Osteoblast (primary cell): ENCODE data around the gene HDAC4. TPM values are rescaled to one million over a fixed set of nuclear protein-coding genes. Genes with fewer than 3 reads are reported as not detected.

ENCODE experiments used
- DNase-seq: peaks from one replicate; pipeline ENCODE4 v3.0.0; 2011; ENCODE audit warnings: low spot score, mixed read lengths; ENCODE audit not compliant: insufficient read length; ENCODE audit errors: missing footprints
- H2AFZ ChIP-seq: 2 replicates; pipeline ENCODE4 v1.6.0; 2011; ENCODE audit warnings: mild to moderate bottlenecking, low read length
- H3K27ac ChIP-seq: 2 replicates; pipeline ENCODE4 v1.5.1; 2011; ENCODE audit warnings: mild to moderate bottlenecking, low read depth, low read length, moderate library complexity
- H3K27me3 ChIP-seq: 2 replicates; pipeline ENCODE4 v1.6.0; 2012; ENCODE audit warnings: mild to moderate bottlenecking, control low read depth, inconsistent platforms, low read length, moderate library complexity; ENCODE audit not compliant: insufficient read depth
- H3K36me3 ChIP-seq: 2 replicates; pipeline ENCODE4 v1.5.1; 2011; ENCODE audit warnings: mild to moderate bottlenecking, low read length, control low read depth, moderate library complexity; ENCODE audit not compliant: insufficient read depth
- H3K4me1 ChIP-seq: 2 replicates; pipeline ENCODE4 v1.5.1; 2011; ENCODE audit warnings: mild to moderate bottlenecking, low read length, control low read depth, moderate library complexity; ENCODE audit not compliant: insufficient read depth
- H3K4me2 ChIP-seq: 2 replicates; pipeline ENCODE4 v1.6.0; 2011; ENCODE audit warnings: mild to moderate bottlenecking, low read length; ENCODE audit not compliant: insufficient read depth
- H3K4me3 ChIP-seq: fragments of 200-600 bp; sonication (generic); 3 replicates; pipeline ENCODE4 v1.5.1; 2012; ENCODE audit warnings: mild to moderate bottlenecking, low read length, inconsistent platforms; ENCODE audit not compliant: insufficient read depth
- H3K79me2 ChIP-seq: 2 replicates; pipeline ENCODE4 v1.6.0; 2012; ENCODE audit warnings: mild to moderate bottlenecking, low read length, control low read depth, inconsistent platforms; ENCODE audit not compliant: insufficient read depth
- H3K9me3 ChIP-seq: 2 replicates; pipeline ENCODE4 v1.5.1; 2011; ENCODE audit warnings: low read depth, low read length, control low read depth
- H4K20me1 ChIP-seq: 2 replicates; pipeline ENCODE4 v1.6.0; 2012; ENCODE audit warnings: mild to moderate bottlenecking, low read length, control low read depth; ENCODE audit not compliant: insufficient read depth
- CTCF ChIP-seq: IDR thresholded peaks from 2 replicates; pipeline ENCODE4 v1.5.1; 2011; ENCODE audit warnings: mild to moderate bottlenecking, low read depth, low read length, moderate library complexity; ENCODE audit errors: extremely low read depth
- total RNA-seq: library from RNA; depleted of rRNA; stranded (reverse); fragments of >200 nt; gene quantifications from 2 replicates; pipeline ENCODE4 v1.2.3, GENCODE V29; 2012

Gene HDAC4
- total RNA-seq, 1 donor = 30.8 TPM

DNA sequence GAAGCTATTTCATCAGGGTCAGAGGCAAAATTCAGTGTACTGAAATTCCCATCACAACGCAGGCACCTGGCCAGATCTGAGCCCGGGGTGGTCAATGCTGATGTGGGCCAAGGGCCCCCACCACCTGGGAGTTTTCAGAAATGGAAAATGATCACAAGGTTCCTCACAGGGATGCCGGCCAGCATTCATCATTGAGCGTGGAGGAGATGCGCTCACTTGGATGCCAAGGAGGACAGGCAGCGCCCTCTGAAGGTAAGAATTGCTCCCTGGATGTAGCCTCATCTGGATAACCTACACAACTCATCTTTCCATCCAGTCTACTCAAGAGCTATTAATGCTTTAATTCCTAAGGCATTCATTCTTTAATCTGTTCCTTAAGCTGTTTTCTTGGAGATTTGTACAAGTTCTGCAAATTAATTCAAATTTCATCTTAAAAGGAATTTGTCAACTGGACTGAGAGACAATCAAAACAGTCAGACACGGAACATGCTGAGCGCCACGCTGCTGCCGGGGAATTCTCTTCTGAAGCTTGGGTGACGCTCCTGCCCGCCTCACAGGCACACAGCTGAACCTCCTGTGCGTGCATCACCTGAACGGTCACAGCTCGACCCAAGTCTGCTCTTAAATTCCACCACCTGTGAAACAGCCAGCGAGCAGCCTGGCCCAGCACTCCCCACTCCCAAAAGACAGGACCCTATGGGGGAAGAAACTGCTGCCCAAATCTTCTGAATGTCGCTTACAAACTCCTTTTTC is 206.7 kb downstream of the HDAC4 start:
- Histone ChIP-seq H3K79me2 (no peaks in the 10 kb centered on the region), H3K27ac (no peak overlapping the region), H3K27me3 (no peaks in the 10 kb centered on the region), H4K20me1 (peaks cover 6% of the 10 kb centered on the region), H3K9me3 (no peaks in the 10 kb centered on the region), H3K36me3 (peaks cover 4% of the 10 kb centered on the region), H2AFZ (no peak overlapping the region), H3K4me2 (no peak overlapping the region), H3K4me3 (no peak overlapping the region), H3K4me1 (no peaks in the 10 kb centered on the region)
- peak; percentile 11 for TF ChIP-seq CTCF
- DNase-seq = peak; percentile 76

DNA sequence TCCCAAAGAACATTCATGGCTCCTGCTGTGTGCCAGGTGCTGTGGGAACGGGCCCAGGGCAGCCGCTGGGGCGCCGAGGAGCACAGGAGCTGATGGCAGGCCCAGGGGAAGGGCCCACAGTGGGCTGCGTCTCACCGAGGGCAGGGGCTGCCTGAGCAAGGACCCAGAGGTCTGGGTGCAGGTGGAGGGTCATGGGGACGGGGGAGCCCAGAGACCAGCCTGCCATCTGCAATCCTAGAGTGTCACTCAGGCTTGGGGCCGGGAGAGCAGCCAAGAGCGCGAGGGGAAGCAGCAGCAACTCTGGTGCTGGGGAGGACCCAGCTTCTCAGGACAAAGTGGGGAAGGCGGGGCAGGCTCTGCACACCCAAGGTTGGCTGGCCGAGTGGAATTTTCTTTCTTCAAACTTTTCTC is 207.4 kb downstream of the HDAC4 start:
- Histone ChIP-seq H3K4me1 (no peaks in the 10 kb centered on the region), H3K4me2 (no peak overlapping the region), H3K27ac (no peak overlapping the region), H3K36me3 (peaks cover 8% of the 10 kb centered on the region), H3K27me3 (no peaks in the 10 kb centered on the region), H3K79me2 (no peaks in the 10 kb centered on the region), H2AFZ (no peak overlapping the region), H3K4me3 (no peak overlapping the region), H4K20me1 (peaks cover 6% of the 10 kb centered on the region), H3K9me3 (no peaks in the 10 kb centered on the region)
- no peak for TF ChIP-seq CTCF
- peak; percentile 43 for DNase-seq

- H3K79me2 ChIP-seq = no peaks in the 10 kb centered on the region
- H4K20me1 ChIP-seq = peaks cover 6% of the 10 kb centered on the region
- no peak overlapping the region for H3K4me2 ChIP-seq
- peaks cover 8% of the 10 kb centered on the region for H3K36me3 ChIP-seq
- H3K27ac ChIP-seq = no peak overlapping the region
- no peaks in the 10 kb centered on the region for H3K9me3 ChIP-seq
- H3K4me3 ChIP-seq = no peak overlapping the region
- H2AFZ ChIP-seq = no peak overlapping the region
- TF ChIP-seq CTCF = no peak
- DNase-seq = peak; percentile 49
- no peaks in the 10 kb centered on the region for H3K4me1 ChIP-seq
- no peaks in the 10 kb centered on the region for H3K27me3 ChIP-seq
These were observed 207.8 kb downstream of the HDAC4 start for GRCh38 chr2:239192975-239193374.

- TF ChIP-seq CTCF = no peak
- H3K9me3 ChIP-seq = no peaks in the 10 kb centered on the region
- peaks cover 8% of the 10 kb centered on the region for H3K36me3 ChIP-seq
- no peaks in the 10 kb centered on the region for H3K4me1 ChIP-seq
- no peak overlapping the region for H2AFZ ChIP-seq
- no peak overlapping the region for H3K4me3 ChIP-seq
- no peaks in the 10 kb centered on the region for H3K27me3 ChIP-seq
- H3K79me2 ChIP-seq = no peaks in the 10 kb centered on the region
- no peak overlapping the region for H3K27ac ChIP-seq
- no peak overlapping the region for H3K4me2 ChIP-seq
- H4K20me1 ChIP-seq = peaks cover 6% of the 10 kb centered on the region
- DNase-seq = peak; percentile 21
These were observed 208.4 kb downstream of the HDAC4 start for GRCh38 chr2:239192456-239192855.
